ENCODE measurements around the gene PIK3C2G. TPM values are rescaled to one million over a fixed set of nuclear protein-coding genes. Genes with fewer than 3 reads are reported as not detected.

The PIK3C2G gene
- polyA plus RNA-seq, 1 of the 3 experiments (the other 2 are of a cell fraction): 0.02 TPM

- Histone ChIP-seq H3K36me3 (replicated peaks in 1 of 2; ENCODE audit: control insufficient read depth in 1 of 2, insufficient read depth in 2 of 2, low read length in 1 of 2) (no peaks in the 10 kb centered on the region), H4K20me1 (ENCODE audit: insufficient read depth) (no peaks in the 10 kb centered on the region), H3K27me3 (ENCODE audit: insufficient read depth) (no peaks in the 10 kb centered on the region), H3K4me2 (no peak overlapping the region), H3K9ac (no peak overlapping the region), H2AFZ (ENCODE audit: low read depth) (no peak overlapping the region), H3K27ac (ENCODE audit: low read depth in 2 of 2, low read length in 1 of 2) (no peak overlapping the region), H3K9me3 (no peaks in the 10 kb centered on the region), H3K4me3 (ENCODE audit: low read depth in 2 of 2, low read length in 1 of 2) (no peak overlapping the region), H3K4me1 (ENCODE audit: control insufficient read depth in 1 of 2, insufficient read depth in 2 of 2, low read depth in 1 of 2, low read length in 1 of 2) (no peaks in the 10 kb centered on the region; a peak in 1 of 4 replicates), H3K9me2 (no peaks in the 10 kb centered on the region), H3F3A (replicated peaks; ENCODE audit: insufficient read depth) (no peaks in the 10 kb centered on the region), H3K79me2 (ENCODE audit: insufficient read depth) (no peaks in the 10 kb centered on the region)
- CTCF ChIA-PET: no interaction called here
- WGBS (ENCODE audit: low lambda C conversion rate): 55% methylated on average over 2 of the region's 2 CpGs
- no peak for DNase-seq
- no peak for TF ChIP-seq EZH2phosphoT487 (IDR thresholded peaks at IDR 0.05; ENCODE audit: borderline replicate concordance, low read depth)
- POLR2A ChIA-PET: no interaction called here
Measured at GRCh38 chr12:18549598-18549997, 288.3 kb downstream of the PIK3C2G start.

GRCh38 chr12:18551106-18551505 lies 289.8 kb downstream of the PIK3C2G start:
- no peaks in the 10 kb centered on the region for H3K9me2 ChIP-seq
- no peak overlapping the region for H3K27ac ChIP-seq (ENCODE audit: low read depth in 2 of 2, low read length in 1 of 2)
- no peaks in the 10 kb centered on the region for H3K9me3 ChIP-seq
- H3F3A ChIP-seq (replicated peaks; ENCODE audit: insufficient read depth): no peaks in the 10 kb centered on the region
- H3K27me3 ChIP-seq (ENCODE audit: insufficient read depth): no peaks in the 10 kb centered on the region
- TF ChIP-seq EZH2phosphoT487 (IDR thresholded peaks at IDR 0.05; ENCODE audit: borderline replicate concordance, low read depth) (no peak), EP300 (IDR thresholded peaks at IDR 0.05; ENCODE audit: borderline replicate concordance in 1 of 2, low read depth in 1 of 2, low read length in 1 of 2) (no peak), ZBTB33 (IDR thresholded peaks at IDR 0.05; ENCODE audit: borderline replicate concordance, low read depth) (no peak), SMC3 (IDR thresholded peaks at IDR 0.05; ENCODE audit: low read depth, low read length) (no peak)
- TF ChIP-seq, protein P1, sequence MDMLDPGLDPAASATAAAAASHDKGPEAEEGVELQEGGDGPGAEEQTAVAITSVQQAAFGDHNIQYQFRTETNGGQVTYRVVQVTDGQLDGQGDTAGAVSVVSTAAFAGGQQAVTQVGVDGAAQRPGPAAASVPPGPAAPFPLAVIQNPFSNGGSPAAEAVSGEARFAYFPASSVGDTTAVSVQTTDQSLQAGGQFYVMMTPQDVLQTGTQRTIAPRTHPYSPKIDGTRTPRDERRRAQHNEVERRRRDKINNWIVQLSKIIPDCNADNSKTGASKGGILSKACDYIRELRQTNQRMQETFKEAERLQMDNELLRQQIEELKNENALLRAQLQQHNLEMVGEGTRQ (IDR thresholded peaks at IDR 0.05; ENCODE audit: borderline replicate concordance, low read depth, low read length): no peak
- TF ChIP-seq, protein P2, sequence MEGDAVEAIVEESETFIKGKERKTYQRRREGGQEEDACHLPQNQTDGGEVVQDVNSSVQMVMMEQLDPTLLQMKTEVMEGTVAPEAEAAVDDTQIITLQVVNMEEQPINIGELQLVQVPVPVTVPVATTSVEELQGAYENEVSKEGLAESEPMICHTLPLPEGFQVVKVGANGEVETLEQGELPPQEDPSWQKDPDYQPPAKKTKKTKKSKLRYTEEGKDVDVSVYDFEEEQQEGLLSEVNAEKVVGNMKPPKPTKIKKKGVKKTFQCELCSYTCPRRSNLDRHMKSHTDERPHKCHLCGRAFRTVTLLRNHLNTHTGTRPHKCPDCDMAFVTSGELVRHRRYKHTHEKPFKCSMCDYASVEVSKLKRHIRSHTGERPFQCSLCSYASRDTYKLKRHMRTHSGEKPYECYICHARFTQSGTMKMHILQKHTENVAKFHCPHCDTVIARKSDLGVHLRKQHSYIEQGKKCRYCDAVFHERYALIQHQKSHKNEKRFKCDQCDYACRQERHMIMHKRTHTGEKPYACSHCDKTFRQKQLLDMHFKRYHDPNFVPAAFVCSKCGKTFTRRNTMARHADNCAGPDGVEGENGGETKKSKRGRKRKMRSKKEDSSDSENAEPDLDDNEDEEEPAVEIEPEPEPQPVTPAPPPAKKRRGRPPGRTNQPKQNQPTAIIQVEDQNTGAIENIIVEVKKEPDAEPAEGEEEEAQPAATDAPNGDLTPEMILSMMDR (IDR thresholded peaks at IDR 0.05): no peak
- no peaks in the 10 kb centered on the region for H4K20me1 ChIP-seq (ENCODE audit: insufficient read depth)
- H3K79me2 ChIP-seq (ENCODE audit: insufficient read depth): no peaks in the 10 kb centered on the region
- ChIA-PET POLR2A (no interaction called here), CTCF (interaction anchor here (0.9 to 1.0 kb wide), 2 partner anchors 13 to 301 kb away, joined by 3 to 4 read pairs; no protein-coding TSS in a partner anchor)
- H3K36me3 ChIP-seq (replicated peaks in 1 of 2; ENCODE audit: control insufficient read depth in 1 of 2, insufficient read depth in 2 of 2, low read length in 1 of 2): no peaks in the 10 kb centered on the region
- no peak for DNase-seq
- WGBS (ENCODE audit: low lambda C conversion rate): 32% methylated on average over 1 of the region's 1 CpG
- H3K4me1 ChIP-seq (ENCODE audit: control insufficient read depth in 1 of 2, insufficient read depth in 2 of 2, low read depth in 1 of 2, low read length in 1 of 2): no peaks in the 10 kb centered on the region; a peak in 1 of 4 replicates
- no peak overlapping the region for H3K4me2 ChIP-seq
- H3K9ac ChIP-seq: no peak overlapping the region
- no peak overlapping the region for H2AFZ ChIP-seq (ENCODE audit: low read depth)
- H3K4me3 ChIP-seq (ENCODE audit: low read depth in 2 of 2, low read length in 1 of 2): no peak overlapping the region

Measured in SK-N-SH (cell line).